Measurements from ENCODE around the gene MTHFR. TPM values are rescaled to one million over a fixed set of nuclear protein-coding genes. Genes with fewer than 3 reads are reported as not detected.

MTHFR gene
- polyA plus RNA-seq, 1 of the 3 experiments (the other 2 are of a cell fraction) = 5.3 TPM

DNA sequence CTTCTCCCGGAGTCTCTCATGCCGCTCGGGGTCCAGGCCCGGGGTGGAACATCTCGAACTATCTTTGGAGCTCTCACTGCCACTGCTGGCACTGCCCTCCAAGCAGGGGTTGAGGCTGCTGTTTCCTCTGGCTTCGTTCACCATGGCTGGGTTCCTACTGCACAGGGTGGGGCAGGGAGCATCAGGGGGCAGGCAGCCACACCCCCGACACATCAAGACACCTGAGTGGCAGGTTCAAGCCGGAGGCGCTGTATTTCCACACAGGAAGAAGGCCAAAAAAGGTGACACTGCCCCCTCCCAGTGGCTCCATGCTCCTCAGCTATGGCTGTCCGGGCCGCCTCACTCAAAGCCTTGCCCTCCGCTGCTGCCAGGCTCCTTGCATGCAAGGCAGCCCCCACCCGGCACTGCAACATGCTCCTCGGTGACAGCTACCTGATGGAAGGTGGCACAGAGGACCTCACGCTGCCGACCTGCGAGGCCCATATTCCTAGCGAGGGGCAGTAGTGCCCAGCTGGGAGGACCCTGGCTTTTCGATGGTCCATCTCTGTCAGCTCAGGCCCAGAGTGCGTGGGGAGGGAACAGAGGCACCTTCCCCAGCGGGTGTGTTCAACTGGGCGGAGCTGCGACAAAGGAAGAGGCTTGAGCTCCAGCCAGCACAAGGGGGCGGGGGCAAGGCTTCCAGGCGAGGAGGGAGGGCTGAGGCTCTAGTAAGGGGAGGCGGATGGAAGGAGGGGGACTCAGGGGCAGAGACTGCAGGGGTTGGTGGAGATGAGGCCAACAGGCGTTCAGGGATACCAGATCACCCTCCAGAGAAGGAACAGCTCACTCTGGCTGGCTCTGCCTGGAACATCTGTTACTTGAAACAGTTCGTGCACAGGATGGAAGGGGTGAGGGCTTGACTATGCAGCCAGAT lies 2.5 kb downstream of the MTHFR start:
- Histone ChIP-seq H3K27me3 (ENCODE audit: insufficient read depth) (no peaks in the 10 kb centered on the region), H3K4me3 (ENCODE audit: low read depth in 2 of 2, low read length in 1 of 2) (no peak overlapping the region; a peak in 2 of 4 replicates), H3K9me2 (no peaks in the 10 kb centered on the region), H3K27ac (ENCODE audit: low read depth in 2 of 2, low read length in 1 of 2) (peak overlapping the region in 1 of 2 experiments; percentile 65; a peak in 2 of 4 replicates), H2AFZ (ENCODE audit: low read depth) (no peak overlapping the region), H3K4me2 (peak overlapping the region; percentile 100), H3K79me2 (ENCODE audit: insufficient read depth) (peaks cover 22% of the 10 kb centered on the region), H4K20me1 (ENCODE audit: insufficient read depth) (no peaks in the 10 kb centered on the region), H3K9ac (no peak overlapping the region), H3K36me3 (replicated peaks in 1 of 2; ENCODE audit: control insufficient read depth in 1 of 2, insufficient read depth in 2 of 2, low read length in 1 of 2) (peaks cover 13 to 31% of the 10 kb centered on the region in 2 experiments), H3K4me1 (ENCODE audit: control insufficient read depth in 1 of 2, insufficient read depth in 2 of 2, low read depth in 1 of 2, low read length in 1 of 2) (peaks cover 34 to 35% of the 10 kb centered on the region in 2 experiments; a peak in 3 of 4 replicates), H3K9me3 (no peaks in the 10 kb centered on the region), H3F3A (replicated peaks; ENCODE audit: insufficient read depth) (no peaks in the 10 kb centered on the region)
- TF ChIP-seq CHD2 (IDR thresholded peaks at IDR 0.05; ENCODE audit: low read length, partially characterized antibody) (peak; percentile 71), POLR2AphosphoS5 (IDR thresholded peaks at IDR 0.05; ENCODE audit: low read depth, low read length) (0 out of 2 replicates have a peak, but pooled peaks have one; percentile 38), FOSL2 (IDR thresholded peaks at IDR 0.05; ENCODE audit: borderline replicate concordance, low read depth) (no peak), EZH2phosphoT487 (IDR thresholded peaks at IDR 0.05; ENCODE audit: borderline replicate concordance, low read depth) (no peak), RCOR1 (IDR thresholded peaks at IDR 0.05; ENCODE audit: low read length) (peak; percentile 28; the same call in 1 of the 2 replicates), NFIC (IDR thresholded peaks at IDR 0.05; ENCODE audit: borderline replicate concordance) (peak; percentile 21; the same call in 1 of the 2 replicates), TCF12 (IDR thresholded peaks at IDR 0.05) (peak; percentile 58; the same call in 1 of the 2 replicates), EP300 (IDR thresholded peaks at IDR 0.05; ENCODE audit: borderline replicate concordance in 1 of 2, low read depth in 1 of 2, low read length in 1 of 2) (peak in 1 of 2 experiments; percentile 8; a peak in 1 of 4 replicates), MXI1 (IDR thresholded peaks at IDR 0.05; ENCODE audit: low read depth, low read length) (no peak)
- peak; percentile 72 for DNase-seq
- CTCF ChIA-PET = interaction anchor here (1.0 to 2.0 kb wide), 2 partner anchors 11 to 18 kb away, joined by 3 to 14 read pairs; no protein-coding TSS in a partner anchor
- POLR2A ChIA-PET = interaction anchor here (0.8 to 1.7 kb wide), 4 partner anchors 8 to 105 kb away, joined by 3 to 8 read pairs (median 4); no protein-coding TSS in a partner anchor
- 67% methylated on average over 20 of the region's 28 CpGs for WGBS (ENCODE audit: low lambda C conversion rate)

DNA sequence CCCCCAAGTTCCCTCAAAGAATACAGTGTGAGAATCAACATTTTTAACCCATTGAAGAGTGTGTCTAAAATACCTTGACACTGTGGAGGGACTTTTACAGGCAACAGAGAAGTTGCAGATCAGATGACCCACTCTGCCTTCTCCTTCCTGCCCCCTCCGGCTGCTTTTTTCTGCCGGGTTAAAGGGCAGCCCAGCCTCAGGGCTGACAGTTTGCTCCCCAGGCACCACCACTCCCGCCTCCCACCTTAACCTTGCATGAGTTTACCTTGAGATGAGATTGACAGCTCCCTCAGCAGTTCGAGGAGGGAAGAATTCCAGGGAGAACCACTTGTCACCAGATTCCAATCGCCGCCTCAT lies 3.2 kb downstream of the MTHFR start:
- Histone ChIP-seq H2AFZ (ENCODE audit: low read depth) (no peak overlapping the region), H3K4me1 (ENCODE audit: control insufficient read depth in 1 of 2, insufficient read depth in 2 of 2, low read depth in 1 of 2, low read length in 1 of 2) (peaks cover 29 to 35% of the 10 kb centered on the region in 2 experiments; a peak in 3 of 4 replicates), H3K4me2 (peak overlapping the region; percentile 100), H3K4me3 (ENCODE audit: low read depth in 2 of 2, low read length in 1 of 2) (no peak overlapping the region), H3K79me2 (ENCODE audit: insufficient read depth) (peaks cover 15% of the 10 kb centered on the region), H3F3A (replicated peaks; ENCODE audit: insufficient read depth) (no peaks in the 10 kb centered on the region), H3K9me3 (no peaks in the 10 kb centered on the region), H3K36me3 (replicated peaks in 1 of 2; ENCODE audit: control insufficient read depth in 1 of 2, insufficient read depth in 2 of 2, low read length in 1 of 2) (peaks cover 7 to 26% of the 10 kb centered on the region in 2 experiments), H3K9ac (no peak overlapping the region), H4K20me1 (ENCODE audit: insufficient read depth) (no peaks in the 10 kb centered on the region), H3K9me2 (no peaks in the 10 kb centered on the region), H3K27ac (ENCODE audit: low read depth in 2 of 2, low read length in 1 of 2) (no peak overlapping the region; a peak in 1 of 4 replicates), H3K27me3 (ENCODE audit: insufficient read depth) (no peaks in the 10 kb centered on the region)
- TF ChIP-seq REST (IDR thresholded peaks at IDR 0.05; ENCODE audit: low read depth, low read length) (no peak), RXRA (IDR thresholded peaks at IDR 0.05; ENCODE audit: borderline replicate concordance, low read depth) (no peak)
- POLR2A ChIA-PET = interaction anchor here (1.7 kb wide), 1 partner anchor 14 kb away, joined by 8 read pairs; no protein-coding TSS in a partner anchor
- WGBS (ENCODE audit: low lambda C conversion rate) = 82% methylated on average over 6 of the region's 6 CpGs
- CTCF ChIA-PET = interaction anchor here (1.0 to 2.0 kb wide), 2 partner anchors 10 to 17 kb away, joined by 3 to 14 read pairs; no protein-coding TSS in a partner anchor
- no peak for DNase-seq

Data from SK-N-SH (cell line).